H9 (cell line): Measurements from ENCODE around the gene SPATS2. TPM values are rescaled to one million over a fixed set of nuclear protein-coding genes. Genes with fewer than 3 reads are reported as not detected.
A peak's percentile ranks its signal among the peaks of the same experiment; 100 is the strongest.

Experiments used
- DNase-seq: peaks from one replicate; pipeline ENCODE4 v3.0.0-alpha.2; 2017
- H2AFZ ChIP-seq: one replicate; pipeline ENCODE4 v1.6.1; 2013; ENCODE audit warnings: mild to moderate bottlenecking, low read length, control low read depth, moderate library complexity
- H2AK5ac ChIP-seq: 2 replicates; pipeline ENCODE4 v1.6.1; 2013; ENCODE audit warnings: low read length, control low read depth, mixed read lengths; ENCODE audit not compliant: insufficient read length
- H2BK120ac ChIP-seq: one replicate; pipeline ENCODE4 v1.6.1; 2013; ENCODE audit warnings: low read depth, mild to moderate bottlenecking, low read length, control low read depth, inconsistent platforms; ENCODE audit not compliant: poor library complexity, severe bottlenecking
- H2BK12ac ChIP-seq: 2 replicates; pipeline ENCODE4 v1.6.1; 2013; ENCODE audit warnings: low read length, control low read depth, mixed read lengths, low read depth; ENCODE audit not compliant: insufficient read length
- H2BK15ac ChIP-seq: 2 replicates; pipeline ENCODE4 v1.6.1; 2013; ENCODE audit warnings: low read depth, low read length, control low read depth
- H2BK20ac ChIP-seq: one replicate; pipeline ENCODE4 v1.6.1; 2013; ENCODE audit warnings: low read depth, mild to moderate bottlenecking, low read length, control low read depth, inconsistent platforms; ENCODE audit not compliant: poor library complexity, severe bottlenecking
- H2BK5ac ChIP-seq: 2 replicates; pipeline ENCODE4 v1.6.1; 2013; ENCODE audit warnings: low read length, control low read depth, mixed read lengths; ENCODE audit not compliant: insufficient read length
- H3K14ac ChIP-seq: 2 replicates; pipeline ENCODE4 v1.6.1; 2013; ENCODE audit warnings: low read length, control low read depth; ENCODE audit not compliant: insufficient read depth
- H3K18ac ChIP-seq: 2 replicates; pipeline ENCODE4 v1.6.1; 2013; ENCODE audit warnings: low read depth, mild to moderate bottlenecking, mixed read lengths, low read length, control low read depth; ENCODE audit not compliant: insufficient read length
- H3K23ac ChIP-seq: 2 replicates; pipeline ENCODE4 v1.6.1; 2013; ENCODE audit warnings: low read length, control low read depth, mixed read lengths, low read depth; ENCODE audit not compliant: insufficient read length
- H3K23me2 ChIP-seq: 2 replicates; pipeline ENCODE4 v1.6.1; 2013; ENCODE audit warnings: low read depth, mild to moderate bottlenecking, mixed read lengths, low read length, control low read depth; ENCODE audit not compliant: insufficient read length, poor library complexity, severe bottlenecking
- H3K27ac ChIP-seq: 2 replicates; pipeline ENCODE4 v1.5.1; 2013; ENCODE audit warnings: low read length, control low read depth, mixed read lengths, low read depth; ENCODE audit not compliant: insufficient read length
- H3K27me3 ChIP-seq: 2 replicates; pipeline ENCODE4 v1.6.1; 2013; ENCODE audit warnings: low read length, control low read depth, inconsistent platforms; ENCODE audit not compliant: insufficient read depth
- H3K4ac ChIP-seq: 2 replicates; pipeline ENCODE4 v1.6.1; 2013; ENCODE audit warnings: low read depth, mild to moderate bottlenecking, control low read depth, inconsistent platforms, low read length, moderate library complexity
- H3K4me1 ChIP-seq: 2 replicates; pipeline ENCODE4 v1.6.1; 2013; ENCODE audit warnings: low read length, control low read depth, inconsistent platforms; ENCODE audit not compliant: insufficient read depth
- H3K4me2 ChIP-seq: 2 replicates; pipeline ENCODE4 v1.6.1; 2013; ENCODE audit warnings: low read length, control low read depth, mixed read lengths; ENCODE audit not compliant: insufficient read length, insufficient read depth
- H3K56ac ChIP-seq: 2 replicates; pipeline ENCODE4 v1.6.1; 2013; ENCODE audit warnings: low read depth, mild to moderate bottlenecking, mixed read lengths, low read length, control low read depth; ENCODE audit not compliant: insufficient read length
- H3K79me1 ChIP-seq: 2 replicates; pipeline ENCODE4 v1.6.1; 2013; ENCODE audit warnings: low read depth, mild to moderate bottlenecking, moderate library complexity, low read length, control low read depth, inconsistent platforms; ENCODE audit not compliant: insufficient read depth, poor library complexity, severe bottlenecking
- H3K79me2 ChIP-seq: 2 replicates; pipeline ENCODE4 v1.6.1; 2013; ENCODE audit warnings: low read length, control low read depth, inconsistent platforms; ENCODE audit not compliant: insufficient read depth
- H3K9ac ChIP-seq: 2 replicates; pipeline ENCODE4 v1.6.1; 2013; ENCODE audit warnings: low read length, control low read depth, mixed read lengths; ENCODE audit not compliant: insufficient read length; ENCODE audit errors: extremely low read depth
- H3K9me3 ChIP-seq: one replicate; pipeline ENCODE4 v1.6.1; 2013; ENCODE audit warnings: low read depth, low read length, inconsistent platforms; ENCODE audit not compliant: control insufficient read depth
- H3T11ph ChIP-seq: one replicate; pipeline ENCODE4 v1.6.1; 2013; ENCODE audit warnings: mild to moderate bottlenecking, low read length, control low read depth, inconsistent platforms
- H4K20me1 ChIP-seq: one replicate; pipeline ENCODE4 v1.6.1; 2013; ENCODE audit not compliant: control insufficient read depth, insufficient read length, insufficient read depth
- H4K5ac ChIP-seq: 2 replicates; pipeline ENCODE4 v1.6.1; 2013; ENCODE audit warnings: low read depth, mild to moderate bottlenecking, mixed read lengths, low read length, control low read depth; ENCODE audit not compliant: insufficient read length
- H4K8ac ChIP-seq: replicated peaks from 2 replicates; pipeline ENCODE4 v1.6.1; 2013; ENCODE audit warnings: low read length, control low read depth, mixed read lengths, low read depth; ENCODE audit not compliant: insufficient read length
- H4K91ac ChIP-seq: 2 replicates; pipeline ENCODE4 v1.6.1; 2013; ENCODE audit warnings: low read depth, mild to moderate bottlenecking, moderate library complexity, mixed read lengths, low read length, control low read depth; ENCODE audit not compliant: insufficient read length
- H3K27ac Mint-ChIP-seq, 3 experiments: 2 replicates in 2 of 3; 3 replicates in 1 of 3; pipeline ENCODE4 v1.8.0; 2020 to 2021; ENCODE audit warnings: mixed read lengths in 3 of 3, mild to moderate bottlenecking in 1 of 3, moderate library complexity in 1 of 3
- H3K27me3 Mint-ChIP-seq: 2 replicates; pipeline ENCODE4 v1.8.0; 2021; ENCODE audit warnings: low read depth, mild to moderate bottlenecking, moderate library complexity, mixed read lengths
- H3K36me3 Mint-ChIP-seq, 3 experiments: 2 replicates in 2 of 3; 3 replicates in 1 of 3; pipeline ENCODE4 v1.8.0; 2020 to 2021; ENCODE audit warnings: low read depth in 3 of 3, mixed read lengths in 3 of 3; ENCODE audit not compliant: insufficient read depth in 1 of 3
- H3K4me1 Mint-ChIP-seq, 2 experiments: 2 replicates each; pipeline ENCODE4 v1.8.0; 2020; ENCODE audit warnings: mixed read lengths in 2 of 2
- H3K4me3 Mint-ChIP-seq, 2 experiments: 2 replicates in 1 of 2; 3 replicates in 1 of 2; pipeline ENCODE4 v1.8.0; 2020 to 2021; ENCODE audit warnings: mild to moderate bottlenecking in 2 of 2, mixed read lengths in 2 of 2, moderate library complexity in 1 of 2
- H3K9me3 Mint-ChIP-seq, 2 experiments: 2 replicates in 1 of 2; 3 replicates in 1 of 2; pipeline ENCODE4 v1.8.0; 2020; ENCODE audit warnings: mild to moderate bottlenecking in 2 of 2, mixed read lengths in 2 of 2, moderate library complexity in 1 of 2
- CTCF ChIP-seq: fragments of 200-600 bp; sonication (generic); conservative IDR thresholded peaks from 3 replicates; pipeline ENCODE4 v1.8.0; 2021; ENCODE audit warnings: antibody characterized with exemption, mild to moderate bottlenecking
- WGBS: extraction: QIAGEN DNeasy Blood & Tissue Kit; methylation state at CpG from one replicate; pipeline ENCODE4 v1.1.7; 2013; ENCODE audit warnings: missing lambda C conversion rate, low lambda C conversion rate, mixed read lengths; ENCODE audit not compliant: insufficient read length; ENCODE audit errors: extremely low coverage; 5-methylcytosine and 5-hydroxymethylcytosine counted together
- total RNA-seq: library from RNA; stranded (reverse); gene quantifications from 2 replicates; pipeline ENCODE4 v1.2.1, GENCODE V29; 2021

Gene SPATS2
- total RNA-seq, 1 experiment from 2014 or later: 17.1 TPM

GRCh38 chr12:49555631-49556390 lies 188.5 kb downstream of the SPATS2 start:
- H3K9me3 Mint-ChIP-seq: no peaks in the 10 kb centered on the region; a peak in 1 of 5 replicates
- H3K79me2 ChIP-seq: no peaks in the 10 kb centered on the region
- H2BK15ac ChIP-seq: no peak overlapping the region
- no peak for DNase-seq
- H2AK5ac ChIP-seq: no peak overlapping the region
- no peak overlapping the region for H2BK120ac ChIP-seq
- H3K4me2 ChIP-seq: no peak overlapping the region
- peaks cover 18% of the 10 kb centered on the region for H3K27me3 Mint-ChIP-seq
- no peaks in the 10 kb centered on the region for H4K20me1 ChIP-seq
- no peak overlapping the region; the same call in 1 of the 2 replicates for H3K14ac ChIP-seq
- H3K4me1 Mint-ChIP-seq: no peaks in the 10 kb centered on the region
- no peaks in the 10 kb centered on the region for H3K27me3 ChIP-seq
- no peak overlapping the region for H2BK5ac ChIP-seq
- H2BK20ac ChIP-seq: no peak overlapping the region
- H3K4me1 ChIP-seq: no peaks in the 10 kb centered on the region
- no peak overlapping the region for H3K18ac ChIP-seq
- H3K9me3 ChIP-seq: no peaks in the 10 kb centered on the region
- no peak overlapping the region for H3K4me3 Mint-ChIP-seq
- TF ChIP-seq CTCF: no peak
- no CpG with 5 or more reads among the region's 18 CpGs for WGBS
- H3K4ac ChIP-seq: no peak overlapping the region
- H2BK12ac ChIP-seq: no peak overlapping the region
- no peak overlapping the region for H3K27ac ChIP-seq
- H3K23ac ChIP-seq: no peak overlapping the region
- no peak overlapping the region for H4K91ac ChIP-seq
- no peak overlapping the region for H3K9ac ChIP-seq
- no peaks in the 10 kb centered on the region for H3K23me2 ChIP-seq
- H4K8ac ChIP-seq: no peak overlapping the region
- H4K5ac ChIP-seq: no peak overlapping the region
- H3K27ac Mint-ChIP-seq: peak overlapping the region in 2 of 3 experiments; percentile 10 to 76; a peak in 3 of 7 replicates
- no peak overlapping the region for H3T11ph ChIP-seq
- H3K56ac ChIP-seq: no peak overlapping the region
- no peak overlapping the region for H2AFZ ChIP-seq
- peaks cover 15 to 34% (median 34%) of the 10 kb centered on the region in 3 experiments; a peak in 6 of 7 replicates for H3K36me3 Mint-ChIP-seq
- H3K79me1 ChIP-seq: no peaks in the 10 kb centered on the region
